ENCODE measurements around the gene MYMX. TPM values are rescaled to one million over a fixed set of nuclear protein-coding genes. Genes with fewer than 3 reads are reported as not detected.

The MYMX gene
- total RNA-seq, 2 donors from 2014 or later: not detected

- Histone ChIP-seq H3K27me3 (no peaks in the 10 kb centered on the region), H3K9me3 (no peaks in the 10 kb centered on the region), H3K4me1 (peaks cover 8% of the 10 kb centered on the region), H3K9ac (ENCODE audit: low read depth in 2 of 2, low read length in 2 of 2) (no peak overlapping the region), H3K4me3 (no peak overlapping the region), H3K36me3 (peaks cover 32% of the 10 kb centered on the region), H3K27ac (no peak overlapping the region)
- no peak for DNase-seq
- intact Hi-C loops (cut with DNase I): no loop called here
- TF ChIP-seq, protein P1, sequence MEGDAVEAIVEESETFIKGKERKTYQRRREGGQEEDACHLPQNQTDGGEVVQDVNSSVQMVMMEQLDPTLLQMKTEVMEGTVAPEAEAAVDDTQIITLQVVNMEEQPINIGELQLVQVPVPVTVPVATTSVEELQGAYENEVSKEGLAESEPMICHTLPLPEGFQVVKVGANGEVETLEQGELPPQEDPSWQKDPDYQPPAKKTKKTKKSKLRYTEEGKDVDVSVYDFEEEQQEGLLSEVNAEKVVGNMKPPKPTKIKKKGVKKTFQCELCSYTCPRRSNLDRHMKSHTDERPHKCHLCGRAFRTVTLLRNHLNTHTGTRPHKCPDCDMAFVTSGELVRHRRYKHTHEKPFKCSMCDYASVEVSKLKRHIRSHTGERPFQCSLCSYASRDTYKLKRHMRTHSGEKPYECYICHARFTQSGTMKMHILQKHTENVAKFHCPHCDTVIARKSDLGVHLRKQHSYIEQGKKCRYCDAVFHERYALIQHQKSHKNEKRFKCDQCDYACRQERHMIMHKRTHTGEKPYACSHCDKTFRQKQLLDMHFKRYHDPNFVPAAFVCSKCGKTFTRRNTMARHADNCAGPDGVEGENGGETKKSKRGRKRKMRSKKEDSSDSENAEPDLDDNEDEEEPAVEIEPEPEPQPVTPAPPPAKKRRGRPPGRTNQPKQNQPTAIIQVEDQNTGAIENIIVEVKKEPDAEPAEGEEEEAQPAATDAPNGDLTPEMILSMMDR (IDR thresholded peaks at IDR 0.05): no peak
Observed at GRCh38 chr6:44254191-44255104, 37.7 kb downstream of the MYMX start.

DNA sequence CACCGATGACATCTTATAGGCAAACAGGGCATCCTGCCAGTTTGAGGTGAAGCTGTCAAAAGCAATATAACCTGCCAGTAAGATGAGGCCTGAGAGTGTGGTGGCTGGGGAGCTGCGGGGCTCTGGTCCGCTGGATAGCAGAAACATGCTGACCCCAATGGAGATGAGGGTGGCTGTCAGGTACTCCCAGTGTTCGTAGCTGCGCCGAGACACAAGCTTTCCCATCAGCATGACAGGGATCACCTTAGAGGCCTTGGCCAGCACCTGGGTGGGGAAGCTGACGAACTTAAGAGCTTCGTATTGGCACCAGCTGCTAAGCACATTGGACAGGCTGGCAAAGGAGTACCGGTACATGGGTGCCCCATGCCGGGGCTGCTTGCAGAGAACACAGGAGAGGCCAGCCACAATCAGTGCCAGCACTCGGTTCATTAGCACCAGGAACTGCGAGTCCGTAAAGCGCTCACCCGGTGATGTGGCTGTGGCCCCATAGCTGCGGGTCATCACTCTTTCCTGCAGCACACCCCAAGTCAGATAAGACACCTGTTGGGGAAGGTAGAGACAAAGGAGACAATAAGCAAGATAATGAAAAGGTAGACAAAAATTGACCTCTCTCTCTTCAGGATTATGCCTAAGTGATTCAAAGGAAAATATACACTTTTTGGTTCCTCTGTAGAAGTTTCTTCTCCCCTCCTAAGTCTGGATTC lies 38.5 kb downstream of the MYMX start:
- DNase-seq: no peak
- Histone ChIP-seq H3K9me3 (no peaks in the 10 kb centered on the region), H3K27ac (no peak overlapping the region), H3K4me1 (peaks cover 8% of the 10 kb centered on the region), H3K27me3 (no peaks in the 10 kb centered on the region), H3K9ac (ENCODE audit: low read depth in 2 of 2, low read length in 2 of 2) (no peak overlapping the region), H3K4me3 (no peak overlapping the region), H3K36me3 (peaks cover 34% of the 10 kb centered on the region)
- intact Hi-C loops (cut with DNase I): no loop called here
- TF ChIP-seq, protein P1 (IDR thresholded peaks at IDR 0.05): no peak

GRCh38 chr6:44255871-44256774 lies 39.4 kb downstream of the MYMX start:
- peak overlapping the region; percentile 78 for H3K4me3 ChIP-seq
- no peaks in the 10 kb centered on the region for H3K27me3 ChIP-seq
- peak overlapping the region; percentile 88 for H3K9ac ChIP-seq (ENCODE audit: low read depth in 2 of 2, low read length in 2 of 2)
- TF ChIP-seq, protein P1 (IDR thresholded peaks at IDR 0.05): no peak
- H3K27ac ChIP-seq: peak overlapping the region; percentile 87
- H3K9me3 ChIP-seq: no peaks in the 10 kb centered on the region
- DNase-seq: peak; percentile 75
- peaks cover 25% of the 10 kb centered on the region for H3K36me3 ChIP-seq
- H3K4me1 ChIP-seq: peaks cover 8% of the 10 kb centered on the region
- intact Hi-C loops (cut with DNase I): no loop called here

DNA sequence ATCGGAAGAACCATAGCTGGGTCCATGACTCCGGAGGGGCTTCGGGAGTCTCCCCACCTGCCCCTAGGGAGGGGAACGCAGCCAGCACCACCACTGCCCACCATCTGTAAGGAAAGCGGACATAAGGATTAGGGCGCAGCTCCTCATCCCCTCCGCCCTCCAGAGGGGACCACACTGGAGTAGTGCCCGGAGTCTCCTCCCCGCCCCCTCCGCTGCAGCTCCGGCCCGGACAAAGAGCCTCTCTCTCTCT lies 40.0 kb downstream of the MYMX start:
- H3K4me3 ChIP-seq: peak overlapping the region; percentile 78
- peak overlapping the region; percentile 88 for H3K9ac ChIP-seq (ENCODE audit: low read depth in 2 of 2, low read length in 2 of 2)
- no peaks in the 10 kb centered on the region for H3K9me3 ChIP-seq
- intact Hi-C loops (cut with DNase I): no loop called here
- TF ChIP-seq, protein P1 (IDR thresholded peaks at IDR 0.05): no peak
- H3K27ac ChIP-seq: peak overlapping the region; percentile 87
- DNase-seq: no peak
- H3K27me3 ChIP-seq: no peaks in the 10 kb centered on the region
- H3K4me1 ChIP-seq: peaks cover 13% of the 10 kb centered on the region
- peaks cover 21% of the 10 kb centered on the region for H3K36me3 ChIP-seq

Measured in colonic mucosa (tissue), 4 donors.